Right renal cortex interstitium (tissue), 3 donors: Measurements from ENCODE around the gene SLC6A16. TPM values are rescaled to one million over a fixed set of nuclear protein-coding genes. Genes with fewer than 3 reads are reported as not detected.

ENCODE experiments used
- DNase-seq, 3 donors: peaks; one replicate each; pipeline ENCODE4 v3.0.0-alpha.2; 2013; ENCODE audit warnings: low read depth in 3 of 3, low spot score in 2 of 3
- polyA plus RNA-seq, 3 donors: library from polyadenylated mRNA; unstranded; fragments of 120-200 nt; gene quantifications; one replicate each; pipeline ENCODE4 v1.2.1, GENCODE V29; 2013; ENCODE audit not compliant: insufficient read length in 3 of 3

The SLC6A16 gene
- polyA plus RNA-seq, 3 donors = 2.4 to 2.6 (median 2.6) TPM

GRCh38 chr19:49347191-49347590, 22.2 kb upstream of the SLC6A16 start:
- no peak for DNase-seq

- no peak for DNase-seq
Observed at GRCh38 chr19:49344505-49345423, 19.8 kb upstream of the SLC6A16 start.

DNA sequence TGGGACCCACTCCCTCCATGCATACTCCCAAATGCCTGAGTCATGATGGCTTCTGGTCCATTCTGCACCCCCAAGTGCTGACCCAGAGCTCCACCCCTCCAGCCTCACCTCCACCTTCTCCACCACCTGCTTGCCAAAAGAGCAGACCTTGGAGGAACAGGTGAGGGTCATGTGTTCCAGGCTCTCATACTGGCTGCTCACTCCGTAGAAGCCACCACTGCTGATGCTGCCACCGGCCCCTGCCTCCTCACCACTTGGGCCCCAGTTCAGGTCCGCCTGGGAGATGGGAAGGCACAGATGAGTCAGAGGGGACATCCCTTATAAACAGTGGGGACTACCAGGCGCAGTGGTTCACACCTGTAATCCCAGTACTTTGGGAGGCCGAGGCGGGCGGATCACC, 18.1 kb upstream of the SLC6A16 start:
- DNase-seq = no peak

DNA sequence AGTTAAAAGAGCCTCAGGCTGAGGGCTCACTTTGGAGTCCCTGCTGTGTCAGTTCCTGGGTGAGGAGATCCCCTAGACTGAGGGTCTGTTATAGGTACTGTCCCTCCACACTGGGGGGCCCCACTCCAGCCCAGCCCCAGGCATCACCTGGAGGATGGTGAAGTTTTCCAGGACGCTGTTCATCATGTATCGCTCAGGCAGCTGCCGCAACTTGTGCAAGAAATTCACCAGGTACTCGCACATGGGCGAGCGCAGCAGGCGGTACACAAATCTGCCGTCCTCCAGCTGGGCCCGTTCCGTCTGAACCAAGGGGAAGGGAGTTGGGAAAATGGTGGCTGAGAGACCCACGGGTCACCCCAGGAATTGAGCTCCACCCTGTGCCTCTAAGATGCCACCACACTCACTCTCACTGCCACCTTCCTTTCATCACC, 17.3 kb upstream of the SLC6A16 start:
- no peak for DNase-seq

DNA sequence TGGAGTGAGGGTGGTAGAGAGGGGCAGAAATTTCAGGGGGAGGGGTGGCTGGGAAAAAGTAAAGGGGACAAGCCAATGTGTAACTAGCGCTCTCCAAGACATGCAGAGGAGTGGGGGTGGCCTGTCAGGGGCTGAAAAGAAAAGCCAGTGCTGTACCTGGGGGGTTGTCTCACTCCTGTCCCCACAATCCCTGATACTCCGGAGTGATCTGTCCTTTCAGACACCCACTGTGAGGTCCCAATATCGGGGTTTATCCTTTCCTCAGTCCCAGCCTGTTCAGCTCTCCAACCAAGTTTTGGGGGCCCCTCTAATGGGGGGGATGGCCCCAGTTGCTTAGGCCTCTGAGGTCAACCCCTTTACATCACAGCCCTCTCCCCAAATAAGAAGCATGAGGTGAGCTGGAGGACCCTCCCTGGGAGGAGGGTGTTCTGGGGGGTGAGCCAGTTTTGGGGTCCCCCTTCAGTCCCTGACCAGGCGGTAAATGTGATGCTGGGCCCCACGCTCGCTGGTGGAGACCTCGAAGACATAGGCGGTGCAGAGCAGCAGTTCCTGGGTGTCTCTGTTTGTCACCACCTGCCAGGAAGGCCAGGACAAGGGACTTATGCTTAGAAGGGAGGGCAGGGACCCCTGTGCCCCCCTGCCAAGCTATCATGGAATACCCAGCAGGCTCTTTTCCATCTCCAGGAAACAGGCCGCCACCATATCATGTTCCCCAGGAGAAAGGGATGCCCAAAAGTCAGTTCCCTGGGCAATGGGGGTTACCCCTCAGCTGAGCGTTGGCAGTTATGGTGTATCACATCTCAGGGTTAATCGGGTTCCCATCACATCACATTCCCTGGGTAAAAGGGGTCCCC, 16.1 kb upstream of the SLC6A16 start:
- no peak for DNase-seq

DNA sequence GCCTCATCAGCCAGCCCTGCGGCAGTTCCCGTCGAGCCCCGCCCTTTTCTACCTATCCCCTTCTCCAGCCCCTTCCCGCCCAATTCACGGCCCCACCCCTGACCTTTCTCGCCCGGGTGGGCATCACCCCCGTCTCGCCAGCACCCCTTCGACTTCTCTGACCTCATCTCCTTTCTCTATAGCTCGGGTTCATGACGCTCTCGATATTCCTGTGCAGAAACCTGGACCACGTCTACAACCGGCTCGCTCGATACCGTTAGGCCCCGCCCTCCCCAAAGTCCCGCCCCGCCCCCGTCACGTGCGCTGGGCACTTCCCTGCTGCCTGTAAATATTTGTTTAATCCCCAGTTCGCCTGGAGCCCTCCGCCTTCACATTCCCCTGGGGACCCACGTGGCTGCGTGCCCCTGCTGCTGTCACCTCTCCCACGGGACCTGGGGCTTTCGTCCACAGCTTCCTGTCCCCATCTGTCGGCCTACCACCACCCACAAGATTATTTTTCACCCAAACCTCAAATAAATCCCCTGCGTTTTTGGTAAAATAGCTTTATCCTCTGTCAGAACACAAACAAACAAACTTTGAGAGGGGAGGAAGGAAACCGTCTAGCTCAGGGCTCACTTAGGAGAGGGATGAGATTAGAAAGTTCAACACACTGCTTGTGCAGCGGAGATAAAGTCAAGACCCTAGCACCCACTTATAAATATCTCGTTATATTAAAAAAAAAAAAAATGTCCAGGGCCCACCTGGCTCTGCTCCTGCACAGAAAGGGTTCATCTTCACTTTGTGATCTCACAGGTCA, 15.3 kb upstream of the SLC6A16 start:
- no peak for DNase-seq

GRCh38 chr19:49339301-49340068, 14.5 kb upstream of the SLC6A16 start:
- DNase-seq = peak; percentile 75 to 86 (median 78)

GRCh38 chr19:49338691-49339300, 13.8 kb upstream of the SLC6A16 start:
- DNase-seq = peak; percentile 53 to 67 (median 61)

GRCh38 chr19:49338023-49338677, 13.2 kb upstream of the SLC6A16 start:
- no peak for DNase-seq

DNA sequence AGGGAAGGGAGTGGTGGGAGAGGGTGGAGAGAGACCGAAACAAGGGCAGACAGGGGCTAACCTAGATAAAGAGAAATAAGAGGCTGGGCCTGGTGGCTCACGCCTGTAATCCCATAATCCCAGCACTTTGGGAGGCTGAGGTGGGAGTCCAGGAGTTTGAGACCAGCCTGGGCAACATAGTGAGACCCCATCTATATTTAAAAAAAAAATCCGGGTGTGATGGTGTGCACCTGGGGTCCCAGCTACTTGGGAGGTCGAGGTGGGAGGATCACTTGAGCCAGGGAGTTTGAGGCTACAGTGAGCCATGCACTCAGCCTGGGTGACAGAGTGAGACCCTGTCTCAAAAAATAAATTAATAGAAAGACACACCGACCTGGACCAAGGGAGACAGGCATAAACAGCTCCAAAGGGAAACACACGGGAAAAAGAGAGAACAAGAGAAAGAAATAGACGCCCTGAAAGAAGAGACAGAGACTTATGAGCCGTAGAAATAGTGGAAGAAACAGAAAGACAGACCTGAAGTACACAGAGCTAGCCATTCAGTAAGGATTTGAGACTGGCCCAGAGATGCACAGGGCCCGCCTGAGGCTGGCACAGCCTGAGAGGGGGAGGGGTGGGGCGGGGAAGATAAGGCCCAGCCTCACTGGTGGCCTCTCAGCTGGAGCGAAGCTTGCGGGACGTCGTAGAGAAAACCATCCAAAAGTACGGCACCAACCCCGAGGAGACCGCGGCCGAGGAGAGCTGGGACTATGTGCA, 12.5 kb upstream of the SLC6A16 start:
- DNase-seq = no peak

DNA sequence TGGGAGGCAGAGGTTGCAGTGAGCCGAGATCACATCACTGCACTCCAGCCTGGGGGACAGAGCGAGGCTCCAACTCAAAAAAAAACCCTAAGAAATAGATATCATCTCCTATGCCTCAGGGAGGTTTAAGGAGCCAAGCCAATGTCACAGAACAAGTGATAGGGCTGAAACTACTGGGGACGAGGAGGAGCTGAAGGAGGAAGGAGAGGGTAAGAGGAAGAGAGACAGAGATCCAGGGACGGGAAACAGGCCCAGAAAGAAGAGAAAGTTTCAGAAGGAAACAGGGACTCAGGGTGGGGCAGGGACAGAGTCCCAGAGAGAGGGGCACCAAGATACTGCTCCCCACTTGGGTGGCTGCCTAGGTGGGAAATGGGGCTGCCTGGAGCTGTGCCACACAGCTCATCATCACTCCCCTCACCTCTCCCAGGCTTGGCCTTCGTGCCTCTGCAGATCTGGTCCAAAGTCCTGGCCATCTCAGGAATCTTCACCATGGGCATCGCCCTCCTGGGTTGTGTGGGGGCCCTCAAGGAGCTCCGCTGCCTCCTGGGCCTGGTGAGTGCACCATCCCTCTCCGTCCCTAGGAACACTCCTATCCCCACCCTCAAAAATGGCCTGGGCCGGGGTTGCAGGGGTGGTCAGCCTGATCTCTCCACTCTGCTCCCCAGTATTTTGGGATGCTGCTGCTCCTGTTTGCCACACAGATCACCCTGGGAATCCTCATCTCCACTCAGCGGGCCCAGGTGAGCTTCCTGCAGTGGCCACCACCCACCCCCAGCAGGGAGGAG, 11.7 kb upstream of the SLC6A16 start:
- DNase-seq = no peak

DNA sequence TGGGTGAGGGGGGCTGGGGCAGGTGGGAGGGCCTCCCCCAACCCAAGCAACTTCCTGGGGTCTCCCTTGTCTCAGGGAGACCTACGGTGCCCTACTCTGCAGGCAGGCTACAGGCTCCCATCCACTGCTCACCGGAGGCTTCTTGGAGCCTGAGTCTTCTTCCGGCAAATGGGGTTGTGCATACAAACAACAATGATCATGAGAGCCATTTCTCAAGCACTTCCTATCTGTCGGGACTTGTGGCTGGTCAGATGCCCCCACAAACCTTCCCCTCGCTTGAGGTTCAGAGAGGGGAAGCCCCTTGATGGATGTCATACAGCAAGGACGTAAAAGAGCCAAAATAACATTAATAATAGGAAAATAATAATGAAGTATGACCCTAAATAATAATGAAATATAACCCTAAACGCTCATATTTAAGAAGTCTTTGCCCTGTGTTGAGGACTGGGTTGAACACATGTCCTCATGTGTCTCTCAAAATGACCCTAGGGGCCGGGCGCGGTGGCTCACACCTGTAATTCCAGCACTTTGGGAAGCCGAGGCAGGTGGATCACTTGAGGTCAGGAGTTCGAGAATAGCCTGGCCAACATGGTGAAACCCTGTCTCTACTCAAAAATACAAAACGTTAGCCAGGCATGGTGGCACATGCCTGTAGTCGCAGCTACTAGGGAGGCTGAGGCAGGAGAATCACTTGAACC, 10.9 kb upstream of the SLC6A16 start:
- no peak for DNase-seq

- DNase-seq = no peak
Observed at GRCh38 chr19:49335071-49335783, 10.2 kb upstream of the SLC6A16 start, which contains the start of gene CD37. Gene CD37 (plus strand): TSS chr19:49335406. CDS start chr19:49335541, 135 bp downstream.

GRCh38 chr19:49333811-49334288, 8.9 kb upstream of the SLC6A16 start:
- no peak for DNase-seq

DNA sequence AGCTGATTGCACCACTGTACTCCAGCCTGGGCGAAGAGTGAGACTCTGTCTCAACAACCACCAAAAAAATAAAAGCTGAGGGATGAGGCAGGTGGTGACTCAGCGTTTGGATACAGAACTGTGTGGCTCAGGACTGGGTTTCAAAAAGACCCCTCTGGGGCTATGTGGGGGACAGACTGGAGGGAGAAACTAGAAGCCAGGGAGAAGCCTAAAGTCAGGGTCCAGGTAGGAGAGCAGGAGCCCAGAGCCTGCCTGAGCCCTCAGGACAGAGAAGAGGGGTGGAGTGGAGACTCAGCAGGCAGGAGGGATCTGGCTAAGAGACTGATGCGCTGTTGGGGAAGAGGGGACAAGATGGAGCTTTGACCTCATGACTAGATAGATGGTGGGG, 8.4 kb upstream of the SLC6A16 start:
- no peak for DNase-seq
